Jurkat, Clone E6-1 (cell line): ENCODE results near the gene NFKBIE.

Experiments used
- DNase-seq: peaks from one replicate; pipeline ENCODE4 v3.0.0-alpha.2; 2011; ENCODE audit warnings: low read depth, low spot score
- H3K4me3 ChIP-seq: 2 replicates; pipeline ENCODE4 v1.5.1; 2011; ENCODE audit warnings: mild to moderate bottlenecking, low read length, control low read depth, moderate library complexity

Gene NFKBIE

DNA sequence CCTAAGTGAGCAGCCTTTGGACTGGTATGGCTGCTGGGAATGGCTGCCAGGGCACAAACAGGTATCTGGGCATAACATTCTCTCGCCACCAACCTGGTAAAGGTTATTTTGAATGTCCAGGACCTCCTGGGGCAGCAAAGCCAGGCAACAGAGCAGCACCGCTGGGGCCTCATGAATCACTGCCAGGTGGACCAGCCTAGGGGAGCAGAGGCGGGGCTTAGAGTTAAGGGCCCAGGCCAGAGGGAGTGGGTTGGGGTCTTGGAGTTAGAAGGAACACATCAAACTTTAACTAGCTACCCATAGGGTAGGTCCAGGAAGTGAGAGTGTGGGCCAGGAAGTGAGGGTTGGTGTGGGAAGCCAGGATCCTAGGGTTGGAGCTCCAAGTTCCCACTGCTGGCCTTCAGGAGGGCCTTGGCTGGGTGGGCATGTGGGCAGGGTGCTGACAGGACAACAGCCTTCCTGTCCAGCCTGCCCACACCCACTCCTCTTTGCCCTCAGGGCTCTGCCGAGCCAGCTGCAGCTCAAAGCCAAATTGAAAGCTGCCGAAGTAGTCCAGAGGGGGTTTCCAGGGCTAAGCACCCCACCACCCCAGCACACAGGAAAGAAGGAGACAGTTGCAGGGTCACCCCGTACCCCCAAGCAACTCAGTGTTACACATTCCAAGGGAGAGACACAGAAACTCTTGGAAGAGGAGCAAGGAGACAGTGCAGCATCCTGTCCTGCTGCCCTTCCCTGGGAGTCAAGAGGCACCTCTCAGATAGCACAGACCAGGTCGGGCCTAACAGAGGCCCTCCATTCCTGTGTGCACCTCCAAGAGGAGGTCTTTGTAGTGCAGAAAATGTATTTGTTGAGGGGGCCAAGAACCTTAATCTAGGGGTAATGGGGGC lies 2.6 kb downstream of the NFKBIE start:
- H3K4me3 ChIP-seq: no peak overlapping the region

DNA sequence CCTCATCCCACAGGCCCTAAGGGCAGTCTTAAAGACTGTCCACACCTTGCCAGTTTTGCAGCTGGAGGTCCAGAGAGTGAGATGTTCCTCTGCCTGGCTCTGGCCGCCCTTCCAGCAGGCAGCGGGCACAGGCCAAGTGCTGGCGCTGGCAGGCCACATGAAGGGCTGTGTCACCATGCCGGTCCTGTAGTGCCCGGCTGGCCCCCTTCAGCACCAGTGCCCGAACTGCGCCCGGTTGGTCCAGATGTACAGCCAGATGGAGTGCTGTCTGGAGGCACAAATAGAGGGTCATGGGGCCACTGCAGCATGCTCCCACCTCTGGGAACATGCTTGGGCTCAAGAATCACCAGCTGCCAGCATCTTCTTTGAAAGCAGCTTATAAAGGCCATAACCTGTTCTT lies 3.8 kb downstream of the NFKBIE start:
- DNase-seq: no peak
- no peak overlapping the region for H3K4me3 ChIP-seq

More for the DNA sequence above, 2.6 kb downstream of the NFKBIE start:
- DNase-seq: no peak

DNA sequence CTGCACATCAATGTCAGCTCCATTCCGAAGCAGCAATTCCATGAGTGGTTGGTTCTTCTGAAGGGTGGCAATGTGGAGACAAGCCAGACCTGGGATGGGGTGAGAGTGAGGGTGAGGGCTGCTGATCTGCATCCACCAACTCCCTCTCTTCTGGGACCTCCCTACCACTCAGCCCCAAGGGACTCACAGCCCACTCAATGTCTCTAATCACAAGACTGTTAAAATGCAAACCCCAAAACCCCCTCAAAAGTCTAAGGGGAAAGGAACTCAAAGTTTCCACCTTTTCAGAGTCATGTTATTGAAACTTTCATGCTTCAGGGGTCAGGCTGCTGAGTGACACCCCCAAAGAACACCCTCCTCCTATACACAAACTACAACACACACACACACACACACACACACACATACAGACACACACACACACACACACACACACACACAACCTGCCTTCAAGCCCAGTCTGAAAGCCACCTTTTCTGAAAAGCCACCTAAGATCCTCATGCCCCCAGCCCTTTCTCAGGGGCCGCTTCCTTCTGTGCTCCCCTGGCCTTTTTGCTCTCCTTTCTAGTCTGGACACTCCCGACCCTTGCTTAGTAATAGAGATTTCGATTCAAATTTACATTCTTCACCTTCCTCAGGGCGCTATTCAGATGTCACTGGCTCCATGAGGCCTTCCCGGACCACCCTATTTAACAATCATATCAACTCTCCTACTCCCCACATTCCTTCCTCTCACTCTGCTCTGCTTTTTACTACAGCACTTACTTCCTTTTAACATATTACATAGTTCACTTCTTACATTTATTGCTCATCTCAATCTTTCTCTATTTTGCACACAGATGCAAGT lies 4.7 kb downstream of the NFKBIE start:
- DNase-seq: no peak
- H3K4me3 ChIP-seq: no peak overlapping the region

GRCh38 chr6:44260011-44260410 lies 5.3 kb downstream of the NFKBIE start:
- no peak overlapping the region for H3K4me3 ChIP-seq

DNA sequence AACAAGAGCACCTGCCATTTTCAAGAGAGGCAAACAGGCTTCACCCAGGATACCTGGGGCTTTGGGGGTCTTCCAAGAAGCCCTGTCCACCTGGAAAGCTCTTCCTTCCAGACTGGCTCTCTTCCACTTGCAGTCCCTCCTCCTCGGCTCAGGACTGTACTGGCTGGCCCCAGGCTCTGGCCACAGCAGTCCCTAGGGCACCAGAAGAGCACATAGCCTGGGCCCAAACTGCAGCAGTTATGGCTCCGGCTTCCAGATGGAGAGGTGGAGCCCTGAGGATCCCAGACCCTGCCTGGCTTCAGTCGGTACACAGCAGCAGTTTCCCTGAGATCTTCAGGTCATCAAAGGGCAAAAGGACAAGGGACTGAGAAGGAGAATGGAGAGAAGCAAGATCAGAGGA lies 6.4 kb downstream of the NFKBIE start:
- H3K4me3 ChIP-seq: no peak overlapping the region
- DNase-seq: no peak

More at GRCh38 chr6:44260011-44260410, 5.3 kb downstream of the NFKBIE start:
- no peak for DNase-seq

DNA sequence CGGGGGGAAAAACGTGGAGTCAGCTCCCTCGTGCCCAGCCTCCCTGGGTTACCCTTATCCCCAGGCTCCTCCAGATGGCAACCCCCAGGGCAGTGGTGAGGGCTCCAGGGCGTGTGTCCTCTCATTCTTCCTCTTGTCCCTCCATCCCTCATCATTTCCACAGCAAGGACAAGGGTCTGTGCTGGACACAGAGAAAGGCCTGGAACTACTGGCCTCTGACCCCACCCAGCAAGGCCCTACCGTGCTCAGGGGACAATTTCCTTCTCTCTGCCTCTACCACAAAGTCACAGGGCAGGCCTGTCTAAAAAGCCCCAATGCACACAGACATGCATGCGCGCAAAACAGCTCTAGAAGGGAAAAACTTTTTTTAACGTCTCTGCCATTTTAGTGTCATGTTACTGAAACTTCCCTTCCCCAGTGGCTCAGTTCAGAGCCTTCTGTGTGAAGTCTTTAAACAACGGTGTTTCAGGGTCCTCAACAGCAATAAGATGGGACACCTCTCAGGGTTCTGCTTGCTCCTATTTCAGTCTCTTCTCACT lies 7.0 kb downstream of the NFKBIE start:
- DNase-seq: no peak

DNA sequence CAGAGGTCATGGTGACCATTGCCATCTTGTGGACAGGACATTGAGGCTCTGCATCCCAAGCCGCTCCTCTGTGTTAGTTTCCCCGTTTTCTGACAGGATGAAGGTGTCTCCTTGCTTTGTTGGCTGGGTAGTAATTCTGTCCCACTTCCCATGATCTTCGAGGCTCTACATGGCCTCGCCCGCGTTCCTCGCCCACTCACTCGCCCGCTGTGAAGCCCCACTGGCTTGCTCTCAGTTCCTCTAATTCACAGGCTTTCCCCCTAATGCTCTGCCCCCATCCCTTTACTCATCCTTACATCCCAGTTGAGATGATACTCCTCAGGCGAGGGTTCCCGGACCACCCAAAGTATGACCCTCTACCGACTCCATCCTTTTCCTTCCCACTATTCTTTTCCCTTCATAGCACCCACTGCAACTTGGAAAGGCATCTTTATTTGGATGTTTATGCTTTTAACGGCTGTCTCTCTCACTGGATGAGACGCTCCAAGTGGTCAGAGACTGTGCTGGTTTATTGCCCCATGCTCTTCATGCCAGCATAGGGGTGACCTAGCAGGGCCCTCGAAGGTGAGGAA lies 7.5 kb downstream of the NFKBIE start:
- DNase-seq: no peak

More for the DNA sequence above, 7.0 kb downstream of the NFKBIE start:
- H3K4me3 ChIP-seq: no peak overlapping the region

DNA sequence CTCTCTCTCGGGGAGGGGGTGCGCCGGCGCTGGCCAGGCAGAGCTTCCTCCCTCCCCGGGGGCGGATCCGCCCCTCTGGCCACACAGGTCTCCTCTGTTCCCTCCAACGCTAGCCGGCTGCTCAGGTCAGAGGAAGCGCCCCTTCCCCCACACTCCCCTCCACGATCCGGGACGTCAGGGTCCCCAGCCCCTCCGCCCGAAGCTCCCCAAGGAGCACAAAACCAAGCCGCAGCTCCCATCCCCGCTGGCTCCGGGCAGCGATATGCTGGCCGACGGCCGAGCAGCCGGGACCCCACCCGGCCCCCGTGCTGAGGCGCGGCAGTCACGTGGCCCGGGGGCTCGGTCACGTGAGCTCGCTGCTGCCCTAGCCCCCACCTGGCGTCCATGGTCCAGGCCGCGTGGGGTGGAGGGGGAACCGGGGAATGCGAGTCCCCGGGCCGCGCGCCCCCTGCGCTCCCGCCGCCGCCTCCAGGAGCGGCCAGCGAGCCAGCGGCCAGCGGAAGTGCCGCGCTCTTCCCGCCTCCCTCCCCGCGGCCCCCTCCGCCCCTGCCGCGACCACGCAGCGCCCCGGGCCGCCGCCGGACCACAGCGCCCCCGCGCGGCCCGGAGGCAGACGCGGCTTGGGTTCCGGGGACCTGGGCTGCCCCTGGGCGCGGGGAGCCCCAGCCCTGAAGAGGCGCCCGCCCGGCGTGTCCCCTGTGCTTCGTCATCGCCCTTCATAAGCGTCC lies 8.2 kb downstream of the NFKBIE start, which contains the start of gene SLC35B2:
TSS of gene SLC35B2 (minus strand) at position 504 of the 728 bp plus-strand sequence. CDS start at position 386, 118 bp downstream.
- DNase-seq: no peak
- H3K4me3 ChIP-seq: peak within 1 kb of the TSS; percentile 80

More for the DNA sequence above, 7.5 kb downstream of the NFKBIE start:
- H3K4me3 ChIP-seq: peak overlapping the region; percentile 80

DNA sequence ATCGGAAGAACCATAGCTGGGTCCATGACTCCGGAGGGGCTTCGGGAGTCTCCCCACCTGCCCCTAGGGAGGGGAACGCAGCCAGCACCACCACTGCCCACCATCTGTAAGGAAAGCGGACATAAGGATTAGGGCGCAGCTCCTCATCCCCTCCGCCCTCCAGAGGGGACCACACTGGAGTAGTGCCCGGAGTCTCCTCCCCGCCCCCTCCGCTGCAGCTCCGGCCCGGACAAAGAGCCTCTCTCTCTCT lies 8.7 kb downstream of the NFKBIE start:
- DNase-seq: no peak

DNA sequence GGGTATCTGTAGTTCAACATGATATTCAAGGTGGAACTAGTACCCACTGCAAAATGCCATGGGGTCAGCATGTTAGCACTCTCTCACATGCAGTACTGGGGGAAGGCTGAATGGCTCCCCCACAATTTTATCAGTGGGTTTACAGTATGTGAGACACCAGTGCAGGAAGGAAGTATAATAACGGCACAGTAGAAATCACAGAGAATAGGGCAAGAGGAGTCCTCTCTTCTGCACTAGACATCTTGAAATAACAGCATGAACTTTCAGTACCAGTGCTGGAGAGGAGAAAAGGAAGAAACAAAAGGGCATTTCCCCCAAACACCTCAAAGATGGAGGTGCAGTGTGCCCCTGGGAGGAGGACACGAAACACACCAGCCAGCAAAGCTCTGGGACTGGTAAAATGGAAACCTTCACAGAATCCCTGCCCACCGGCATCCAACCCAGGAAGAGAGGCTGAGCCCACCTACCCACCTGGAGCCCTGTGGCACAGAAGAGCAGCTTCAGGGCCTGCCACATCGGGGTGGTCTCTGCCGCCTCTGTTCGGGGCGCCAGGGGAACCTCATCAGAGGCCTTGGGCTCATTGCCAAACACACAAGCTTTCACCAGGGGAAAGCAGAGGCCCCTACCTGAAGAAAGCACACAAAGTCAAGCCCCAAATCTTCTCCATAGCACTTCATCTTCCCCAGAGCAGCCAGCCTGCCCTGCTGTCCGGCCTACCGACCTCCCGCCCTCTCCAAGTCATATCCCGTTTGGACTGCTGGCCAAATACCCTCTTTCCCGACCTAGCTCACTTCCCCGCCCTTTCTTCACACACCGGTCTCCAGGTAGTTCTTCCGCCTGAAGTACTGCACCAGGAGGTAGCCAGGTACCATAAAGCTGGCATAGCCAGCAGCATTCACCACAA lies 9.2 kb downstream of the NFKBIE start:
- peak overlapping the region; percentile 80 for H3K4me3 ChIP-seq
- DNase-seq: no peak

More for the DNA sequence above, 8.7 kb downstream of the NFKBIE start:
- H3K4me3 ChIP-seq: peak overlapping the region; percentile 80

DNA sequence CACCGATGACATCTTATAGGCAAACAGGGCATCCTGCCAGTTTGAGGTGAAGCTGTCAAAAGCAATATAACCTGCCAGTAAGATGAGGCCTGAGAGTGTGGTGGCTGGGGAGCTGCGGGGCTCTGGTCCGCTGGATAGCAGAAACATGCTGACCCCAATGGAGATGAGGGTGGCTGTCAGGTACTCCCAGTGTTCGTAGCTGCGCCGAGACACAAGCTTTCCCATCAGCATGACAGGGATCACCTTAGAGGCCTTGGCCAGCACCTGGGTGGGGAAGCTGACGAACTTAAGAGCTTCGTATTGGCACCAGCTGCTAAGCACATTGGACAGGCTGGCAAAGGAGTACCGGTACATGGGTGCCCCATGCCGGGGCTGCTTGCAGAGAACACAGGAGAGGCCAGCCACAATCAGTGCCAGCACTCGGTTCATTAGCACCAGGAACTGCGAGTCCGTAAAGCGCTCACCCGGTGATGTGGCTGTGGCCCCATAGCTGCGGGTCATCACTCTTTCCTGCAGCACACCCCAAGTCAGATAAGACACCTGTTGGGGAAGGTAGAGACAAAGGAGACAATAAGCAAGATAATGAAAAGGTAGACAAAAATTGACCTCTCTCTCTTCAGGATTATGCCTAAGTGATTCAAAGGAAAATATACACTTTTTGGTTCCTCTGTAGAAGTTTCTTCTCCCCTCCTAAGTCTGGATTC lies 10.1 kb downstream of the NFKBIE start:
- H3K4me3 ChIP-seq: peak overlapping the region; percentile 80; the same call in 1 of the 2 replicates
- DNase-seq: no peak

- no peak for DNase-seq
- H3K4me3 ChIP-seq: no peak overlapping the region
These were observed 10.9 kb downstream of the NFKBIE start for GRCh38 chr6:44254191-44255104.

GRCh38 chr6:44253307-44254101 lies 11.8 kb downstream of the NFKBIE start:
- no peak for DNase-seq
- no peak overlapping the region for H3K4me3 ChIP-seq

DNA sequence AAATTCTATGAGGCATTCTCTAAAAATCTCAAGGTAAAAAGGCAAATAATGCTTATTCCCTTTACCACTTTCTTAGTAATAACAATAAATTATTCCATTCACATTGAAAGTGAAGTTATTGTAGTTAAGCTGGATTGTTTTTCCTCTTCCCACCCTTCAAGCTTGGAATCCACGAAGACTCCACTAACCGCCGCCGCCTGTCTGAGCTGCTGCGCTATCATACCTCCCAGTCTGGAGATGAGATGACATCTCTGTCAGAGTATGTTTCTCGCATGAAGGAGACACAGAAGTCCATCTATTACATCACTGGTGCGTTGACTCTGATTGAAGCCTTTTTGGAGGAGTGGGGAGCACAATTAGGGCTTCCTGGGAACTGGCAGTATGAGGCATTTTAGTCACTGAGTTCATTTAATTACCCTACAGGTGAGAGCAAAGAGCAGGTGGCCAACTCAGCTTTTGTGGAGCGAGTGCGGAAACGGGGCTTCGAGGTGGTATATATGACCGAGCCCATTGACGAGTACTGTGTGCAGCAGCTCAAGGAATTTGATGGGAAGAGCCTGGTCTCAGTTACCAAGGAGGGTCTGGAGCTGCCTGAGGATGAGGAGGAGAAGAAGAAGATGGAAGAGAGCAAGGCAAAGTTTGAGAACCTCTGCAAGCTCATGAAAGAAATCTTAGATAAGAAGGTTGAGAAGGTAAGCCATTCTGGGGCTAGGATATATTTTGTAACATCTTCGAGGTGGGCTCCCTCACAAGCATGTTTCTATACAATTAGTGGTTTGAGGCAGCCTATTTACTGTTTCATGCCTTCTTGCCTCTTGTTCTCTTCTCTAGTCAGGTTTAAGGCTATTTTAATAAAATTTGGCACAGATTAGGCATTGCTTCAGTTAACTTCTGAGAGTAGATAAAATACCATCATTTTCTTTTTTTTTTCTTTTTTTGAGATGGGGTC lies 13.5 kb downstream of the NFKBIE start:
- H3K4me3 ChIP-seq: no peak overlapping the region
- no peak for DNase-seq

DNA sequence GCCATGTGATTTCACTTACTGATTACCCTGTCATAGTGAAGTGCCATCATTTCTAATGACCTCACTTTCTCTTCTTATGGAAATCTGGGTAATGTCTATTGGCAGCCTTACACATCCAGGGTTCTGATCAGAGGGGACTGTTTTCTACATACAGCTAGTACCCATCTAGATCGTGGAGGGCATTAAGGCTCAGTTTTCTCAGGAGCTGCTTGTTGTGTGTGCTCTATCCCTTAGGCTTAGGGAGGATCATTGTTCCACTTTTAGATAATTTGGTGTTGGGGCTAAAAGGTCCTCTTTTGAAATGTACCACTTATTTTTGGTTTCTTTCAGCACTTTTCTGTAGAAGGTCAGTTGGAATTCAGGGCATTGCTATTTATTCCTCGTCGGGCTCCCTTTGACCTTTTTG lies 14.6 kb downstream of the NFKBIE start:
- no peak for DNase-seq
- H3K4me3 ChIP-seq: no peak overlapping the region
